Natural killer cell treated with Interleukin-12 subunit alpha and Interleukin-12 subunit beta and Interleukin-15 and Interleukin-18, amount 100 ng/mL, for 72 hours (primary cell): Measurements from ENCODE around the gene BCAS3. TPM values are rescaled to one million over a fixed set of nuclear protein-coding genes. Genes with fewer than 3 reads are reported as not detected.

ENCODE experiments used
- ATAC-seq, 2 donors: fragments of 150-1000 bp; cut with Tn5 transposase in 1 of 2; sonication (Bioruptor Pico), chemical (Tn5 transposase) in 1 of 2; 2 replicates each; pipeline ENCODE4 v1.10.0; 2021
- DNase-seq: peaks from one replicate; pipeline ENCODE4 v3.0.0; 2022; ENCODE audit warnings: low spot score
- H3K27ac Mint-ChIP-seq, 2 donors: 1 replicate in 1 of 2; 2 replicates in 1 of 2; pipeline ENCODE4 v1.8.0; 2022; ENCODE audit warnings: mixed read lengths in 2 of 2, mild to moderate bottlenecking in 1 of 2, moderate library complexity in 1 of 2
- H3K27me3 Mint-ChIP-seq, 2 donors: 1 replicate in 1 of 2; 2 replicates in 1 of 2; pipeline ENCODE4 v1.8.0; 2022; ENCODE audit warnings: mixed read lengths in 2 of 2
- H3K36me3 Mint-ChIP-seq: one replicate; pipeline ENCODE4 v1.8.0; 2022; ENCODE audit warnings: mixed read lengths
- H3K4me1 Mint-ChIP-seq, 2 donors: 1 replicate in 1 of 2; 2 replicates in 1 of 2; pipeline ENCODE4 v1.8.0; 2022; ENCODE audit warnings: low read depth in 2 of 2, mixed read lengths in 2 of 2, mild to moderate bottlenecking in 1 of 2
- H3K4me3 Mint-ChIP-seq: one replicate; pipeline ENCODE4 v1.8.0; 2022; ENCODE audit warnings: mixed read lengths
- H3K9me3 Mint-ChIP-seq: 2 replicates; pipeline ENCODE4 v1.8.0; 2022; ENCODE audit warnings: mixed read lengths
- total RNA-seq, 2 donors: library from RNA; stranded (reverse); gene quantifications; one replicate each; pipeline ENCODE4 v1.2.3, GENCODE V29; 2022

Gene BCAS3
- total RNA-seq, 2 donors from 2014 or later: 19.5 to 26.4 TPM

DNA sequence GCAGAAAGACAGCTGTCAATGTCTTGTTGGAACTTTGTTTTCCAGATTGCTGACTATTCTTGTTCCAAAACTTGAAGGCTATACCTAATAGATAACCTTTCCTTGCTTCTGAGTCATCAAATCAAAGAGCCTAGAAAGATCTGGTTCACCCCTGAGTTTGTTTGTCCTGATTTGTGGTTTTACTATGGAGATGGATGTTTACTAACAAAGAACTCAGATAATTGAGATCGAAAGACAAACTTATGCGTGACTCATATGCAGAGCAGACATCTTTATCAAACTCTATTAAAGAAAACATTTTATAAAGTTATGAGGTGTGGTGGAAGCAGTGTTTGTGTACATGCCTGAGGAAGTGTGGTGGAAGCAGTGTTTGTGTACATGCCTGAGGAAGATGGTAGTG, 410.9 kb downstream of the BCAS3 start:
- no peak for ATAC-seq
- no peaks in the 10 kb centered on the region for H3K27me3 Mint-ChIP-seq

DNA sequence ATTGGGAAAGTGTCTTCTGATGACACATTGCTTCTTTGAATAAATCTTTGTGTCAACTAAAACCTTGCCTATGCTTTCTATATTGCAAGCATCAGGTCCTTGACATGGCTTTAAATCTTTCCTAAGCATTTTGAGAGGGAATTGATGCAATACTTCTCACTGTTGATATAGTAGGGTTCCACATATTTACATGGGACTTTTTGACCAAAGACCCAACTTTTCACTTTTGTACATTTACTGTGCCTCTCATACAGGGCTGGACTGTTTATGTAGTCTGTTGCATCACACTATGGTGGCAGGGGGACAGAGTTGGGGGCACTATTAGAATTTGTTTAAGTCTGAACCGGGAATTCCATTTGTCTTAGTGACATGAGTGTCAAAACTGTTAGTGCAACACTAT, 413.4 kb downstream of the BCAS3 start:
- H3K36me3 Mint-ChIP-seq: peaks cover 8% of the 10 kb centered on the region
- peaks cover 2% of the 10 kb centered on the region for H3K9me3 Mint-ChIP-seq
- no peaks in the 10 kb centered on the region for H3K4me1 Mint-ChIP-seq
- H3K27me3 Mint-ChIP-seq: no peaks in the 10 kb centered on the region
- DNase-seq (no peak), ATAC-seq (no peak)
- no peak overlapping the region for H3K4me3 Mint-ChIP-seq
- no peak overlapping the region for H3K27ac Mint-ChIP-seq

More for the DNA sequence above, 410.9 kb downstream of the BCAS3 start:
- H3K36me3 Mint-ChIP-seq: peaks cover 8% of the 10 kb centered on the region
- DNase-seq: no peak
- H3K9me3 Mint-ChIP-seq: peaks cover 2% of the 10 kb centered on the region
- H3K4me1 Mint-ChIP-seq: no peaks in the 10 kb centered on the region
- no peak overlapping the region for H3K4me3 Mint-ChIP-seq
- H3K27ac Mint-ChIP-seq: no peak overlapping the region

DNA sequence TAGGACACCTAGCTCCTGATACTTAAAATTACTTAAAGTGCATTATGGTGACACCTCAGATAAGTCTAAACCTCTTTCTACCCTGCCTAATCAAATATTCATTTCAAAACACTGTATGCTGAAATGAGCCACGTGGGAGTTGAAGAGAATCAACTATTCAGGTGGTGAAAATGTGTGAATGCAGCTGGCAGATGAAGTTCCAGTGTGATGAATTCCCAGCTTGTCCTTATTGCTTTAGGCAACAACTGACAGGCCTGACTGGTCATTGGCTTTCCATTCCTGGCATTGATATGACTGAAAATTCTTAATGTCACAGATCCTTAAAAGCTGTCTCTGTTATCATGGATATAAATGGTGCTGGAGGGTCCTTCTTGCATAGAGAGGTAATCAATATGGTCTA, 420.1 kb downstream of the BCAS3 start:
- Mint-ChIP-seq H3K27ac (no peak overlapping the region), H3K27me3 (no peaks in the 10 kb centered on the region), H3K4me3 (no peak overlapping the region), H3K36me3 (no peaks in the 10 kb centered on the region), H3K9me3 (no peaks in the 10 kb centered on the region), H3K4me1 (no peaks in the 10 kb centered on the region)
- ATAC-seq (no peak), DNase-seq (no peak)

DNA sequence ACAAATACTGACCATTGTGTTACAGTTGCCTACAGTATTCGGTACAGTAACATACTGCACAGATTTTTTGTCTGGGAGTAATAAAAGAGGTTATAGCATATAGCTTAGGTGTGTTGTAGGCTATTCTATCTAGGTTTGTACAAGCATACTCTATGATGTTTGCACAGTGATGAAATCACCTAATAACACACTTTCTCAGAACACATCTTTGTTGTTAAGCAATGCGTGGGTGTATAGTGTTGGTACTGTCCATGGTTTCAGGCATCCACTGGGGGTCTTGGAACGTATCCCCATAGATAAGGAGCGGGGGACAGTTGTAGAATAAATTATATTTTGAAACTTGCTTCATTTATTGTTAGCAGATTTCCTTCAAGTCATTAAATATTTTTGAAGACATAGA, 428.7 kb downstream of the BCAS3 start:
- no peaks in the 10 kb centered on the region for H3K4me1 Mint-ChIP-seq
- no peak overlapping the region for H3K4me3 Mint-ChIP-seq
- no peaks in the 10 kb centered on the region for H3K27me3 Mint-ChIP-seq
- H3K36me3 Mint-ChIP-seq: no peaks in the 10 kb centered on the region
- ATAC-seq: no peak
- DNase-seq: no peak
- H3K27ac Mint-ChIP-seq: no peak overlapping the region
- H3K9me3 Mint-ChIP-seq: no peaks in the 10 kb centered on the region

DNA sequence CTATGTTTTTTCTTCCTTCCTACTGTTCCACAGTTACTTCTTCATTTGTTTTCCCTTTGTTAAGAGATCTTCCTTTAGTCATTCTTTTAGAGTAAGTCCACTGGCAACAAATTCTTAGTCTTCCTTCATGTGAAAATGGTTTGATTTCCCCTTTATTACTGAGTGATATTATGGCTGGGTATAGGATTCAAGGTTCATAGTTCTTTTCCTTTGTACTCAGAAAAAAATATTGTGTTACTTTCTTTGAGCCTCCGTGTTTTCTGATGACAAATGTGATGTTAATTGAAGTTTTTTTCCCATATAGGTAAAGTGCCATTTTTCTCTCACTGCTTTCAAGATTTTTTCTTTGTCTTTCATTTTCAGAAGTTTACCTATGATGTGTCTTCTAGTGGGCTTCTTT, 438.9 kb downstream of the BCAS3 start:
- Mint-ChIP-seq H3K4me3 (no peak overlapping the region), H3K36me3 (peaks cover 8% of the 10 kb centered on the region), H3K9me3 (peaks cover 6% of the 10 kb centered on the region), H3K27me3 (no peaks in the 10 kb centered on the region), H3K27ac (no peak overlapping the region), H3K4me1 (peaks cover 0 to 5% of the 10 kb centered on the region in 2 donors)
- DNase-seq (no peak), ATAC-seq (no peak)

DNA sequence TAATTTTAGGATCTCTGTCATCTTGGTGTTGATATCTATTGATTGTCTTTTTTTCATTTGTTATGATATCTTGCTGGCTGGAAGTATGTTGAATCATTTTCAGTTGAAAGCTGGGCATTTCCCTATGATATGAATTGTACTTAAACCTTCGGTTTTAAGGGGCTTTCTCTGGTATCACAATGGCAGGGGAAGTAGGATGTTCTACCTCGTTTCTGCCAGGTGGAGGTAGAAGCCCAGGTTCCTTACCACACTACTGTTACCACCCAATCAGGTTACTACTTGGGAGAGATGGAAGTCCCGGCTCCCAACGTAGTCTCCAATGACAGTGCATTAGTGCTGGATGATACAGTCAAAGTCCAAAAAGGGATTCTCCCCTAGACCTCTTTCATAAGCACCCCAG, 440.3 kb downstream of the BCAS3 start:
- Mint-ChIP-seq H3K4me1 (peaks cover 0 to 5% of the 10 kb centered on the region in 2 donors), H3K9me3 (peaks cover 6% of the 10 kb centered on the region), H3K36me3 (peaks cover 8% of the 10 kb centered on the region), H3K4me3 (no peak overlapping the region), H3K27ac (no peak overlapping the region), H3K27me3 (no peaks in the 10 kb centered on the region)
- ATAC-seq (no peak), DNase-seq (no peak)

DNA sequence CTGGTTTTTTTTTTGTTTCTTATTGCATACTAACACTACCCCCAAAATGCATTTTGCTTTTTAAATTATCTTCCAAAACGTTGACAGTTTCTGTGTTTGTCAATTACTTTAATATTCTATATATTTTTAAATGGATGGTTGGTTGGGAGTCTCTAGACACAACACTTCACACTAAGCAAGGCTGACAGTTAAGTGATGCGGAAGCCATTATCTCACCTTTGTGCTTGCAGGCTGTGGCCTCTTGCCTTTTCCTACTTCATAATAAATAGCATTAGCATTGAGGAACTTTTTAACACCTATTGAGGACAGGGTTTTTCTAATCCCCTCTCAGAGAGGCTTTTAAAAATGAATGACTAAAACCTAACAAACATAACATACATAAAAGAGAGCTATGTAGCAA, 441.2 kb downstream of the BCAS3 start:
- Mint-ChIP-seq H3K4me1 (peaks cover 0 to 5% of the 10 kb centered on the region in 2 donors), H3K27ac (no peak overlapping the region), H3K4me3 (no peak overlapping the region), H3K36me3 (peaks cover 8% of the 10 kb centered on the region), H3K27me3 (no peaks in the 10 kb centered on the region), H3K9me3 (peaks cover 6% of the 10 kb centered on the region)
- ATAC-seq: no peak
- no peak for DNase-seq

DNA sequence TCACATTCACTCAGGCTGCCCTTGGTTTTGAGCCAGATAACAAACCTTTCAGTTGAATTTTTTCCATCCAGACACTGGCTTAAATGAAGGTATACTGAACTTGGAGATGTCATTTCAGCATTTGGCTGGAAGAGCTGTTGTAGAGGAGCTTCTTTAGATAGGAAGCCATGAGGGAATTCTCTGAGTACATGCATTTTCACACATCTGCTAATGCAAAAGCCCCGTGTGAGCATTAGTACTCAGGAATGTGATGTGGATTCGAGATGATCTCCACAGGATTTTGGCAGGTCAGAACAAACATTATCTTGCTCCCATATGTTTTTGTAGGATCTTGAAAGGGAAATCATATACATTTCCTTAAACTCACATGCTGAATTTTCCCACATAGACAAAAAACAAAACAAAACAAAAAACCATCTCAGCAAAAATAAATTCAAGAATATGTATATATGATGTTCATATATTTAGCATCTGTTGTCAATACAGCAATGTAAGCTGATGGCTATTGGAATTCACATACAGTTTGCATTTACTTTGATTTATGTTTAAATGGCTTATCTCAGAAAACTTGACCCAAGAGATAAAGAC, 444.8 kb downstream of the BCAS3 start:
- H3K27me3 Mint-ChIP-seq: no peaks in the 10 kb centered on the region

DNA sequence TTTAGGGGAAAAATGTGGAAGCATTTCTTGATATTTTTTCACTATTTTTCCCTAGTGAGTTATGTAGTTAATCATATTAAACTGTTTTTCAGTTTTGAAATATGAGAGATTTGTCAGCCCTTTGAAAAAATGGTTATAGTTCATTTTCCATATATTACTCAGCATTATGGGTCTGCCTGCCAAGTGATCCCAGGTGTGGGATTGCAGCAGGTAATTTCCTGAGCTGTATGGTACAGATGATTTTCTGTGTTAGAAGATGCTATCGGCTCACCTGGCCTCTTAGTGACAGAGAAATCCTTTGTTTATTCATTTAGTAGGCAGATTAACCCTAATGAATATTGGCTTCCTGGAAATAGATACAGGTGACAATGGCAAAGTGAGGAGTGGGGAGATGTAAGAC, 446.9 kb downstream of the BCAS3 start:
- Mint-ChIP-seq H3K36me3 (no peaks in the 10 kb centered on the region), H3K27ac (no peak overlapping the region), H3K27me3 (no peaks in the 10 kb centered on the region), H3K4me3 (no peak overlapping the region), H3K9me3 (no peaks in the 10 kb centered on the region), H3K4me1 (peaks cover 0 to 4% of the 10 kb centered on the region in 2 donors)
- no peak for ATAC-seq
- DNase-seq: no peak

More for the DNA sequence above, 444.8 kb downstream of the BCAS3 start:
- DNase-seq (no peak), ATAC-seq (no peak)
- Mint-ChIP-seq H3K4me3 (no peak overlapping the region), H3K4me1 (peaks cover 0 to 5% of the 10 kb centered on the region in 2 donors), H3K36me3 (no peaks in the 10 kb centered on the region), H3K9me3 (no peaks in the 10 kb centered on the region), H3K27ac (no peak overlapping the region)

DNA sequence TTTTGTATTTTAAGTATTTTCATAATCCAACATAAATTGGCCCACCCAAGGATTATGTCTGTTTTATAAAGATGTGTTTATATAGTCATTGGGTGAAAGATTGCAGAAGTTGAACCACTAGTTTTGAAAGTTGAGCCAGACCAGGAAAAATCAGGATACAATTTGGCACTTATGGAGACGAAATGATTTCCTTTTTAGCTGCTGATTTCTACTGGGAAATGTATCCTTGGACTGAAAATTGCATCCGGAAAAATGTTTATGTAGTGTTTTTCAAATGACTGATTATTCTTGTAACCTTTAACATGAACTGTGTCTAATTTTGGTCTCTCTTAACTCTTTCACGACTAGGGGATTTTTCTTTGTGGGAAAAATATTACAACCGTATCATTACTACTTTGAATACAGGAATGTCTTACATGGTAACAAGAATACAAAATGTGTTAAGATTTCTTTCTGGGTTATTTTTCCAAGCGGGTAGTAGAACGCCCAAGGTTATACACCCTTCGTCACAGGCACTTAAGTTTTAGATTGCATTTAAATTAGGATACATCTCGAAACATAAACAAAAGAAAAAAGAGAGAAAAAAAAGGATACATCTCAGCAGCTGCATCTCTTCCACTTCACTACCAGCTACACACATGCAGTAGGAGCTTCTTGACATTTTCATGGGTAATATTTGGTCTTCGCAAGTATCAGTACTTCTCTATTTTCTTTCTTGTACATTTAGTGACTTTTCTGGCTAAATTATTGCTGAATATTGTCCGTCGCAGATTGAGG, 449.0 kb downstream of the BCAS3 start:
- Mint-ChIP-seq H3K27me3 (no peaks in the 10 kb centered on the region), H3K36me3 (no peaks in the 10 kb centered on the region), H3K9me3 (no peaks in the 10 kb centered on the region), H3K4me3 (no peak overlapping the region), H3K27ac (no peak overlapping the region), H3K4me1 (peaks cover 0 to 4% of the 10 kb centered on the region in 2 donors)
- DNase-seq (no peak), ATAC-seq (no peak)

DNA sequence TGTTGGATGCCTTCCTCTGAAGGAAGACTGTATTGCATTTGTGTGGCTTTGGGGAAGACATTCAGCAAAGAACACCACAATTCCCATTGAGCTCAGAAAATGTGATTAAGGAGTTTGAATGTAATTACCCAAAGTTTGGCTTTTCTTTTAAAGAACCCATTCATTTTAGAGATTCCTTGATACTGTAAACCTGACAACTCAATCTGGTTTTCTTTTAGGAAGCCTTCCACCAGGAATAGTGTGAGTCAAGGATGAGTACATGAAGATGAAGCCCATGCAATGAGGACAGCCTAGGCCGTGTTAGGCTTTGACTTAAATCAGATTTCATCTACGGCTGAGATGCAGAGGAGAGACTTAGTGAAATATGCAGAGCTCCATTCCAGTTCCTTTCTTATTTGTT, 450.3 kb downstream of the BCAS3 start:
- ATAC-seq (no peak), DNase-seq (no peak)
- Mint-ChIP-seq H3K4me3 (no peak overlapping the region), H3K27ac (no peak overlapping the region), H3K36me3 (no peaks in the 10 kb centered on the region), H3K4me1 (peaks cover 0 to 4% of the 10 kb centered on the region in 2 donors), H3K9me3 (no peaks in the 10 kb centered on the region), H3K27me3 (no peaks in the 10 kb centered on the region)

DNA sequence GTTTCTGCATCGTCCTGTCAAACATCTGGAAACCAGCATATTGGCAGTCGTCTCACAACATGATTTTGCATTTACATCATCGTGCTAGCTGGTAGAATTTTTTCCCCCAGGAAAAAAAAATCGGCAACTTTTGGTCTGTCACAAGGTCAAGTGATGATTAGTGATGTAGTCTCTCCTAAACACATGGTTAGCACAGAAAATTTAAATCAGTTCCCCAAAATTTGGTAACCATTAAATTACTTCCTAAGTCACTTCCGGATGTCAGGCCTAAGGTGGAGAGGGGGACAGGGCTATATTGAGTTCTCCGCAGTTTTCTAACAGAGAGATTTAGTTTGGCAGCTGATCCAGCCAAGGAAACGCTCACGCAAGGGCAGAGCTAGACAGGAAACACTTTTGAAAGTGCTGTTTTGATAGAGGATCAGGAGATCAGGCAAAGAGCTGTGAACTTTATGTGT, 451.0 kb downstream of the BCAS3 start:
- H3K36me3 Mint-ChIP-seq: no peaks in the 10 kb centered on the region
- no peaks in the 10 kb centered on the region for H3K9me3 Mint-ChIP-seq
- peak overlapping the region in 1 of 2 donors; percentile 60 for H3K27ac Mint-ChIP-seq
- no peaks in the 10 kb centered on the region for H3K27me3 Mint-ChIP-seq
- no peak overlapping the region for H3K4me3 Mint-ChIP-seq
- H3K4me1 Mint-ChIP-seq: peaks cover 0 to 4% of the 10 kb centered on the region in 2 donors
- DNase-seq (no peak), ATAC-seq (no peak)

DNA sequence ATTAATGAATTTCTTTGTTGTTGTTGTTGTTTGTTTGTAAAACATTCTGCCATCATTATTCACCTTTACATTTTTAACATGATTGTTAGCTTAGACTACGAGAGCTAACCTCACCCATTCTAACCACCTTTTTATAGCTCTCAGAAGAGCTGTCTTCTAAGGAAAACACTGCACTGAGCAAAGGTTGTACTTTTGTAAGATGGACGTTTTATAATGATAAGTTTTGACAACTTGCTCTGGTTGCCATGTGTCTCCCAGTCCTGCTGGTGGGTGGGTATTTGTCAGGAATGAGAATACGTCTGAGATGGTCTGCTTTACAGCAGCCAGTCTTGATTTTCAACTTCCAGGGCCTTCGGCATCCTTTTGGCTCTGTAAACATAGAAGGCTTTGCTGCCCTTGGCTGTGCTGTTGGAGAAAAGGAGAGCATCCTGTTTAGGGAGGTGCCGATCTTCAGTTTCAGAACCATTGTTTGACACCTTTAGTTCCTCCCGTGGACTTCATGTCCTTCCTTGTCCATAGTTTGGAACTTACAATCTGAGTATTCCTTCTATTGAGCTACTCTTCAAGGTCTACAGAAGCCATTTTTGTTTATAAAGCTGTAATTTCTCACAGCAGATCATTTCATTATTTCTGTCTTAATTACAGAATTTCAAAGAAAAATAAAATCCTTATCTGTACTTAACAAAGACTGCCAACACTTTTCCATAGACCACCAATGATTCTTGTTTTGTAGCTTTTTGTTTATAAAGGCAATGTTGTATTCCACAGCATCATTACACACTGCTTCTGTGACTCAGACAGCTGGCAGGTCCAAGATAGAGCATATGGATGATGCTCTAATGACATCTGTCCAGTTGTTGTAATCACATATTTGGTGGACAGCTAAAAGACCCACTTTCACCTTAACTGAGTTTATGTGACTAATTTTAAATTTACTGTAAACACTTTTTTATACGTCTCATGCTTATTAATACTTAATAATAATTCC, 451.9 kb downstream of the BCAS3 start:
- Mint-ChIP-seq H3K27me3 (no peaks in the 10 kb centered on the region), H3K27ac (peak overlapping the region in 1 of 2 donors; percentile 60), H3K4me1 (peaks cover 0 to 4% of the 10 kb centered on the region in 2 donors), H3K4me3 (no peak overlapping the region), H3K36me3 (no peaks in the 10 kb centered on the region), H3K9me3 (no peaks in the 10 kb centered on the region)
- DNase-seq (no peak), ATAC-seq (no peak)
